ENCODE results near the gene SWAP70. TPM values are rescaled to one million over a fixed set of nuclear protein-coding genes. Genes with fewer than 3 reads are reported as not detected.

SWAP70 gene
- total and polyA plus RNA-seq, 2 of the 13 experiments (the other 11 are each of a cell fraction or from before 2014, with no cell fraction given) = 4.6 to 8.7 TPM

DNA sequence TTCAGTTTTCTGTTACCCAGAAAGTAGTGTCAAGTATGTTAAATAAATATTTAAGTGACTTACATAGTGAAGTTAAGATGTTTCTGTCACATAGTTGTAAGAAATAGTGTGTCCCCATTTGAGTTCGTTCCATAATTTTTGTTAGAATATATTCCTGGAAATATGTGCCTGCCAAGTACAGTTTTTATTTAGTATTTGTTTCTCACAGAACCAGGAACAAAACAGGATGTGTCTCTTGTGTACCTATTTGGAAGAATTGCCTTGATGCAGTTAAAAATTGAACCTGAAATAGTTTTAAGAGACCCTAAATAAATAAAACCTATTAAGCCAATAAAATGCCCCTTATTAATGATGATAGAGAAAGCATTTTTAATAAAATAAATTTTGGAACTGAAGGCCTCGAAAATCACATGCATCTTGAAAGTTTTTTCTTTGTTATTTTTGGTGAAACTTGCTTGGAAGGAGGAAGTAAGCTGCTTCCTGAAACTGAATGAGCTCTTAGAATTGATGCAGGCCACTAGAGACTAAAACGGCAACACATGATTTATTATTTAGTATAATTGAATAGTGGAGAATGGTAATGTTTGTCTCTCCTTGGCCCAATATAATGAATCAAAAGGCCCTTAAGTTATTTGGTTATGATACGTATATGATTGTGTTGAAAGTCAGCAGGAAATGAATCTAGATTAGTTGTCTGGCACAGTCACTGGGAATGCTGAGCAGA is 55.9 kb downstream of the SWAP70 start:
- Histone ChIP-seq H3K9me3 (ENCODE audit: low read length) (no peaks in the 10 kb centered on the region), H3K4me3 (replicated peaks in 1 of 3; ENCODE audit: insufficient read depth in 1 of 3, low read depth in 2 of 3, low read length in 3 of 3) (no peak overlapping the region), H3K4me1 (ENCODE audit: insufficient read depth, low read length) (peaks cover 10% of the 10 kb centered on the region), H3K36me3 (replicated peaks in 1 of 2; ENCODE audit: control insufficient read depth in 1 of 2, insufficient read depth in 2 of 2, low read length in 2 of 2) (peaks cover 0 to 2% of the 10 kb centered on the region in 2 experiments; a peak in 2 of 5 replicates), H3K9ac (ENCODE audit: insufficient read depth, low read depth, low read length) (no peak overlapping the region), H2AFZ (ENCODE audit: low read length) (no peak overlapping the region), H3K79me2 (ENCODE audit: insufficient read depth, low read length) (no peaks in the 10 kb centered on the region), H3K27ac (ENCODE audit: extremely low read length, insufficient read depth, low read length) (no peak overlapping the region), H3K4me2 (ENCODE audit: low read depth, low read length) (no peak overlapping the region), H4K20me1 (ENCODE audit: insufficient read depth, low read length) (no peaks in the 10 kb centered on the region), H3K27me3 (ENCODE audit: control insufficient read depth in 1 of 2, insufficient read depth in 2 of 2, low read length in 2 of 2) (no peaks in the 10 kb centered on the region)
- intact Hi-C loops (cut with micrococcal nuclease; ENCODE audit: unreplicated experiment) (no loop called here), in situ Hi-C loops (cut with HindIII; ENCODE audit: extremely low pct_ligation_motif_present, low pct_unique_long_range_greater_than_20kb) (no loop called here)
- ATAC-seq = no peak
- DNase-seq (ENCODE audit: low spot score) = no peak
- 91% methylated on average over 4 of the region's 4 CpGs for WGBS (ENCODE audit: low lambda C conversion rate)
- TF ChIP-seq, protein P1, sequence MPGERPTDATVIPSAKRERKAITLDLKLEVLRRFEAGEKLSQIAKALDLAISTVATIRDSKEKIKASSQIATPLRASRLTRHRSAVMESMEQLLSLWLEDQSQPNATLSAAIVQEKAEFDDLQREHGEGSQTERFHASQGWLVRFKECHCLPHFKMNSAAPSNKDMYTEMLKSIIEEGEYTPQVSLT (CRISPR knock-in tag; IDR thresholded peaks at IDR 0.05; ENCODE audit: borderline replicate concordance, low read depth) = no peak
- TF ChIP-seq, protein P2, sequence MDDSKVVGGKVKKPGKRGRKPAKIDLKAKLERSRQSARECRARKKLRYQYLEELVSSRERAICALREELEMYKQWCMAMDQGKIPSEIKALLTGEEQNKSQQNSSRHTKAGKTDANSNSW (CRISPR knock-in tag; IDR thresholded peaks at IDR 0.05; ENCODE audit: borderline replicate concordance) = no peak
- TF ChIP-seq U2AF1 (optimal IDR thresholded peaks at IDR 0.05; ENCODE audit: low read depth, low read length) (no peak), ZNF460 (CRISPR knock-in tag; IDR thresholded peaks at IDR 0.05; ENCODE audit: borderline replicate concordance) (no peak), ZNF274 (CRISPR knock-in tag; IDR thresholded peaks at IDR 0.05) (no peak), TCF7 (IDR thresholded peaks at IDR 0.05; ENCODE audit: low read depth) (no peak), ZNF850 (CRISPR knock-in tag; conservative IDR thresholded peaks at IDR 0.05) (no peak), ATF7 (IDR thresholded peaks at IDR 0.05) (no peak), ATF7 (CRISPR knock-in tag; IDR thresholded peaks at IDR 0.05) (no peak), NFIC (IDR thresholded peaks at IDR 0.05; ENCODE audit: low read length) (no peak), MYNN (CRISPR knock-in tag; IDR thresholded peaks at IDR 0.05; ENCODE audit: low read depth) (no peak), ZBTB21 (CRISPR knock-in tag; IDR thresholded peaks at IDR 0.05) (no peak)
- TF ChIP-seq, protein P3, sequence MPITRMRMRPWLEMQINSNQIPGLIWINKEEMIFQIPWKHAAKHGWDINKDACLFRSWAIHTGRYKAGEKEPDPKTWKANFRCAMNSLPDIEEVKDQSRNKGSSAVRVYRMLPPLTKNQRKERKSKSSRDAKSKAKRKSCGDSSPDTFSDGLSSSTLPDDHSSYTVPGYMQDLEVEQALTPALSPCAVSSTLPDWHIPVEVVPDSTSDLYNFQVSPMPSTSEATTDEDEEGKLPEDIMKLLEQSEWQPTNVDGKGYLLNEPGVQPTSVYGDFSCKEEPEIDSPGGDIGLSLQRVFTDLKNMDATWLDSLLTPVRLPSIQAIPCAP (CRISPR knock-in tag; IDR thresholded peaks at IDR 0.05; ENCODE audit: low read depth) = no peak
- TF ChIP-seq, protein P4, sequence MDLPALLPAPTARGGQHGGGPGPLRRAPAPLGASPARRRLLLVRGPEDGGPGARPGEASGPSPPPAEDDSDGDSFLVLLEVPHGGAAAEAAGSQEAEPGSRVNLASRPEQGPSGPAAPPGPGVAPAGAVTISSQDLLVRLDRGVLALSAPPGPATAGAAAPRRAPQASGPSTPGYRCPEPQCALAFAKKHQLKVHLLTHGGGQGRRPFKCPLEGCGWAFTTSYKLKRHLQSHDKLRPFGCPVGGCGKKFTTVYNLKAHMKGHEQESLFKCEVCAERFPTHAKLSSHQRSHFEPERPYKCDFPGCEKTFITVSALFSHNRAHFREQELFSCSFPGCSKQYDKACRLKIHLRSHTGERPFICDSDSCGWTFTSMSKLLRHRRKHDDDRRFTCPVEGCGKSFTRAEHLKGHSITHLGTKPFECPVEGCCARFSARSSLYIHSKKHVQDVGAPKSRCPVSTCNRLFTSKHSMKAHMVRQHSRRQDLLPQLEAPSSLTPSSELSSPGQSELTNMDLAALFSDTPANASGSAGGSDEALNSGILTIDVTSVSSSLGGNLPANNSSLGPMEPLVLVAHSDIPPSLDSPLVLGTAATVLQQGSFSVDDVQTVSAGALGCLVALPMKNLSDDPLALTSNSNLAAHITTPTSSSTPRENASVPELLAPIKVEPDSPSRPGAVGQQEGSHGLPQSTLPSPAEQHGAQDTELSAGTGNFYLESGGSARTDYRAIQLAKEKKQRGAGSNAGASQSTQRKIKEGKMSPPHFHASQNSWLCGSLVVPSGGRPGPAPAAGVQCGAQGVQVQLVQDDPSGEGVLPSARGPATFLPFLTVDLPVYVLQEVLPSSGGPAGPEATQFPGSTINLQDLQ (CRISPR knock-in tag; IDR thresholded peaks at IDR 0.05) = no peak
- POLR2A ChIA-PET = no interaction called here
- FAIRE-seq = no peak
- BruUV-seq (replicated peaks) = no TSS peak
- CTCF ChIA-PET (ENCODE audit: low intra/inter-chr PET ratio, low total read pairs) = no interaction called here
